K562 (cell line): ENCODE data around the gene APOM. TPM values are rescaled to one million over a fixed set of nuclear protein-coding genes. Genes with fewer than 3 reads are reported as not detected.
A peak's percentile ranks its signal among the peaks of the same experiment; 100 is the strongest.

ENCODE experiments used
- CHCHD3 ChIP-seq: fragments of 250-450 bp; sonication (Bioruptor Pico); IDR thresholded peaks from 2 replicates; pipeline ENCODE4 v2.1.2; 2022; ENCODE audit warnings: mild to moderate bottlenecking
- ETV5 ChIP-seq: sonication (generic); formaldehyde crosslinking; IDR thresholded peaks from 2 replicates; pipeline ENCODE4 v1.4.0; 2020; ENCODE audit warnings: low read depth, mild to moderate bottlenecking, missing genetic modification reagents
- EZH2 ChIP-seq: IDR thresholded peaks from 2 replicates; pipeline ENCODE4 v1.6.1; 2012; ENCODE audit warnings: low read depth, mild to moderate bottlenecking, inconsistent platforms, low read length, borderline replicate concordance
- HMG20B ChIP-seq: fragments of 250-450 bp; sonication (Bioruptor Pico); IDR thresholded peaks from 2 replicates; pipeline ENCODE4 v1.5.0; 2021; ENCODE audit warnings: mild to moderate bottlenecking
- L3MBTL2 ChIP-seq: fragments of 450-650 bp; IDR thresholded peaks from 2 replicates; pipeline ENCODE4 v1.6.1; 2016; ENCODE audit warnings: mild to moderate bottlenecking, moderate library complexity
- MCM2 ChIP-seq: fragments of 450-650 bp; IDR thresholded peaks from 2 replicates; pipeline ENCODE4 v1.6.1; 2017; ENCODE audit warnings: low read depth, mild to moderate bottlenecking
- PTBP1 ChIP-seq: fragments of 200-400 bp; formaldehyde crosslinking; IDR thresholded peaks from 2 replicates; pipeline ENCODE4 v1.6.1; 2017; ENCODE audit warnings: low read depth, low read length
- SMAD3 ChIP-seq: fragments of 450-650 bp; formaldehyde crosslinking; conservative IDR thresholded peaks from 2 replicates; pipeline ENCODE4 v1.4.0; 2020; ENCODE audit warnings: mild to moderate bottlenecking
- ZFP36 ChIP-seq: fragments of 150-350 bp; IDR thresholded peaks from 2 replicates; pipeline ENCODE4 v1.6.1; 2018; ENCODE audit warnings: low read length, low read depth; ENCODE audit not compliant: partially characterized antibody
- ZNF584 ChIP-seq: fragments of 200-800 bp; sonication (Bioruptor generic); IDR thresholded peaks from 2 replicates; pipeline ENCODE4 v1.6.1; 2016; ENCODE audit warnings: low read depth, mild to moderate bottlenecking, missing genetic modification characterization, missing compliant biosample characterization
- ZNF696 ChIP-seq: fragments of 250-450 bp; sonication (Bioruptor Pico); conservative IDR thresholded peaks from 2 replicates; pipeline ENCODE4 v1.4.0; 2020; ENCODE audit warnings: mild to moderate bottlenecking, moderate library complexity
- polyA plus RNA-seq, 8 experiments: library from polyadenylated mRNA; depleted of rRNA in 4 of 8; stranded (reverse) in 5 of 8; unstranded in 3 of 8; fragments of >200 nt; fragmentation: Nextera tagmentation in 2 of 8; fragmentation: Illumina TruSeq in 1 of 8; extraction: Ambion mirVana in 2 of 8; extraction: Trizol in 1 of 8; gene quantifications; 2 replicates each; pipeline versions ENCODE4 v1.2.1 to v1.2.3, GENCODE V29; 2011 to 2014; ENCODE audit warnings: inconsistent platforms in 1 of 8, missing spikeins in 1 of 8
- total RNA-seq, 7 experiments: library from RNA; depleted of rRNA in 6 of 7; stranded (reverse); fragments of >200 nt in 6 of 7; fragmentation: Illumina TruSeq in 2 of 7; extraction: Trizol in 2 of 7; gene quantifications; 2 replicates each; pipeline versions ENCODE4 v1.2.1 to v1.2.3, GENCODE V29; 2011 to 2021; ENCODE audit warnings: low replicate concordance in 1 of 7
- TF ChIP-seq, protein P1 (sequence below): fragments of 450-650 bp; IDR thresholded peaks from 2 replicates; pipeline ENCODE4 v1.6.1; 2016; ENCODE audit warnings: mild to moderate bottlenecking, moderate library complexity
- TF ChIP-seq, protein P2 (sequence below): fragments of 450-650 bp; IDR thresholded peaks from 2 replicates; pipeline ENCODE4 v1.6.1; 2016; ENCODE audit warnings: mild to moderate bottlenecking

APOM gene
- total and polyA plus RNA-seq, 9 of the 15 experiments (the other 6 are each of a cell fraction or from before 2014, with no cell fraction given) = 5.7 to 24.3 (median 10.4) TPM

DNA sequence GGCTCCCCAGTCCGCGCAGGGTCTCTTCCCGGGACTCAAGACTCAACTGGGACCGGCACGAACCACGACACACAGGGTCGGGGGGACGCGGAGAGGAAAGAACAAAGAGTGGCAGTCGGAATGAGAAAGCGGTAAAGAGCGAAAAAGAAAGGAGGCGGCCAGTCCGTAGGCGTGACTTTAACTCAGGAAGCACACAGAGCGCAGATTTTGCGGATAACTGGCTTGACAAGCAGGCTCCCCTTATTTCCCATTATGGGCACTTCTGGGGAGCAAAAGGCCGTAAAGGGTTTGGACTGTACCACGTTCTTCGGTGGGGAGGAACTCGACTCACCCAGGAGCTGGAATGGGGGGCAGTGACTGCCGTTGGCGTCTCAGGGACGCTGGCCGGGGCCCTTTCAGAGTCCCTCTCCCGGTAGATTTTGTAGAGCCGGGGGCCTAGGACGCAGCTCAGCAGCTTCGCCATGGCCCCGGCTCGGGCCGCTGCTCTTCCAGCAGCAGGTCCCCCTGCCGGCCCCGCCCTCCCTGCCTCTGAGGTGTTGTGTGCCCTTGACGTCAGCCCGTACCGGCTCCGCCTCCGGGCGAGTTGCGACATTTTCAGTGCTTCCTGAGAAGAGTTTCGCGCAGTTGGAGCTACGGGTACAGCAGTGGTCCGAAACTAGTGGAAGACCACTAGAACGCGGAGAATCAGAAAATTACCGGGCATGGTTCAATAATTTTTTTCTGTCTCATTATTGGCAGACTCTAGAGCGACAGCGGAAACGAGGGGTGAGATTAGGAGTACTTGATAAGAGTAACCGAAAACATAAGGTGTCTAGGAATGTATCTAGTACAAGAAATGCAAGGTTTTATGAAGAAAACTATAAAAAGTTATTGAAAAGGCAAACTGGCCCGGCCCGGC lies 47.4 kb downstream of the APOM start, which contains the start of gene ABHD16A (continued):
- TF ChIP-seq CHCHD3 (CRISPR knock-in tag) (peak; percentile 92), ETV5 (CRISPR knock-in tag) (peak; percentile 81; the same call in 1 of the 2 replicates), HMG20B (CRISPR knock-in tag) (no peak), PTBP1 (0 out of 2 replicates have a peak, but pooled peaks have one; percentile 33), L3MBTL2 (peak; percentile 75), EZH2 (no peak), ZNF696 (CRISPR knock-in tag) (no peak), MCM2 (no peak), SMAD3 (peak; percentile 8; the same call in 1 of the 2 replicates), ZNF584 (CRISPR knock-in tag) (no peak), ZFP36 (no peak)
- TF ChIP-seq, protein P1, sequence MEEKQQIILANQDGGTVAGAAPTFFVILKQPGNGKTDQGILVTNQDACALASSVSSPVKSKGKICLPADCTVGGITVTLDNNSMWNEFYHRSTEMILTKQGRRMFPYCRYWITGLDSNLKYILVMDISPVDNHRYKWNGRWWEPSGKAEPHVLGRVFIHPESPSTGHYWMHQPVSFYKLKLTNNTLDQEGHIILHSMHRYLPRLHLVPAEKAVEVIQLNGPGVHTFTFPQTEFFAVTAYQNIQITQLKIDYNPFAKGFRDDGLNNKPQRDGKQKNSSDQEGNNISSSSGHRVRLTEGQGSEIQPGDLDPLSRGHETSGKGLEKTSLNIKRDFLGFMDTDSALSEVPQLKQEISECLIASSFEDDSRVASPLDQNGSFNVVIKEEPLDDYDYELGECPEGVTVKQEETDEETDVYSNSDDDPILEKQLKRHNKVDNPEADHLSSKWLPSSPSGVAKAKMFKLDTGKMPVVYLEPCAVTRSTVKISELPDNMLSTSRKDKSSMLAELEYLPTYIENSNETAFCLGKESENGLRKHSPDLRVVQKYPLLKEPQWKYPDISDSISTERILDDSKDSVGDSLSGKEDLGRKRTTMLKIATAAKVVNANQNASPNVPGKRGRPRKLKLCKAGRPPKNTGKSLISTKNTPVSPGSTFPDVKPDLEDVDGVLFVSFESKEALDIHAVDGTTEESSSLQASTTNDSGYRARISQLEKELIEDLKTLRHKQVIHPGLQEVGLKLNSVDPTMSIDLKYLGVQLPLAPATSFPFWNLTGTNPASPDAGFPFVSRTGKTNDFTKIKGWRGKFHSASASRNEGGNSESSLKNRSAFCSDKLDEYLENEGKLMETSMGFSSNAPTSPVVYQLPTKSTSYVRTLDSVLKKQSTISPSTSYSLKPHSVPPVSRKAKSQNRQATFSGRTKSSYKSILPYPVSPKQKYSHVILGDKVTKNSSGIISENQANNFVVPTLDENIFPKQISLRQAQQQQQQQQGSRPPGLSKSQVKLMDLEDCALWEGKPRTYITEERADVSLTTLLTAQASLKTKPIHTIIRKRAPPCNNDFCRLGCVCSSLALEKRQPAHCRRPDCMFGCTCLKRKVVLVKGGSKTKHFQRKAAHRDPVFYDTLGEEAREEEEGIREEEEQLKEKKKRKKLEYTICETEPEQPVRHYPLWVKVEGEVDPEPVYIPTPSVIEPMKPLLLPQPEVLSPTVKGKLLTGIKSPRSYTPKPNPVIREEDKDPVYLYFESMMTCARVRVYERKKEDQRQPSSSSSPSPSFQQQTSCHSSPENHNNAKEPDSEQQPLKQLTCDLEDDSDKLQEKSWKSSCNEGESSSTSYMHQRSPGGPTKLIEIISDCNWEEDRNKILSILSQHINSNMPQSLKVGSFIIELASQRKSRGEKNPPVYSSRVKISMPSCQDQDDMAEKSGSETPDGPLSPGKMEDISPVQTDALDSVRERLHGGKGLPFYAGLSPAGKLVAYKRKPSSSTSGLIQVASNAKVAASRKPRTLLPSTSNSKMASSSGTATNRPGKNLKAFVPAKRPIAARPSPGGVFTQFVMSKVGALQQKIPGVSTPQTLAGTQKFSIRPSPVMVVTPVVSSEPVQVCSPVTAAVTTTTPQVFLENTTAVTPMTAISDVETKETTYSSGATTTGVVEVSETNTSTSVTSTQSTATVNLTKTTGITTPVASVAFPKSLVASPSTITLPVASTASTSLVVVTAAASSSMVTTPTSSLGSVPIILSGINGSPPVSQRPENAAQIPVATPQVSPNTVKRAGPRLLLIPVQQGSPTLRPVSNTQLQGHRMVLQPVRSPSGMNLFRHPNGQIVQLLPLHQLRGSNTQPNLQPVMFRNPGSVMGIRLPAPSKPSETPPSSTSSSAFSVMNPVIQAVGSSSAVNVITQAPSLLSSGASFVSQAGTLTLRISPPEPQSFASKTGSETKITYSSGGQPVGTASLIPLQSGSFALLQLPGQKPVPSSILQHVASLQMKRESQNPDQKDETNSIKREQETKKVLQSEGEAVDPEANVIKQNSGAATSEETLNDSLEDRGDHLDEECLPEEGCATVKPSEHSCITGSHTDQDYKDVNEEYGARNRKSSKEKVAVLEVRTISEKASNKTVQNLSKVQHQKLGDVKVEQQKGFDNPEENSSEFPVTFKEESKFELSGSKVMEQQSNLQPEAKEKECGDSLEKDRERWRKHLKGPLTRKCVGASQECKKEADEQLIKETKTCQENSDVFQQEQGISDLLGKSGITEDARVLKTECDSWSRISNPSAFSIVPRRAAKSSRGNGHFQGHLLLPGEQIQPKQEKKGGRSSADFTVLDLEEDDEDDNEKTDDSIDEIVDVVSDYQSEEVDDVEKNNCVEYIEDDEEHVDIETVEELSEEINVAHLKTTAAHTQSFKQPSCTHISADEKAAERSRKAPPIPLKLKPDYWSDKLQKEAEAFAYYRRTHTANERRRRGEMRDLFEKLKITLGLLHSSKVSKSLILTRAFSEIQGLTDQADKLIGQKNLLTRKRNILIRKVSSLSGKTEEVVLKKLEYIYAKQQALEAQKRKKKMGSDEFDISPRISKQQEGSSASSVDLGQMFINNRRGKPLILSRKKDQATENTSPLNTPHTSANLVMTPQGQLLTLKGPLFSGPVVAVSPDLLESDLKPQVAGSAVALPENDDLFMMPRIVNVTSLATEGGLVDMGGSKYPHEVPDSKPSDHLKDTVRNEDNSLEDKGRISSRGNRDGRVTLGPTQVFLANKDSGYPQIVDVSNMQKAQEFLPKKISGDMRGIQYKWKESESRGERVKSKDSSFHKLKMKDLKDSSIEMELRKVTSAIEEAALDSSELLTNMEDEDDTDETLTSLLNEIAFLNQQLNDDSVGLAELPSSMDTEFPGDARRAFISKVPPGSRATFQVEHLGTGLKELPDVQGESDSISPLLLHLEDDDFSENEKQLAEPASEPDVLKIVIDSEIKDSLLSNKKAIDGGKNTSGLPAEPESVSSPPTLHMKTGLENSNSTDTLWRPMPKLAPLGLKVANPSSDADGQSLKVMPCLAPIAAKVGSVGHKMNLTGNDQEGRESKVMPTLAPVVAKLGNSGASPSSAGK = no peak; the same call in 1 of the 2 replicates
- TF ChIP-seq, protein P2, sequence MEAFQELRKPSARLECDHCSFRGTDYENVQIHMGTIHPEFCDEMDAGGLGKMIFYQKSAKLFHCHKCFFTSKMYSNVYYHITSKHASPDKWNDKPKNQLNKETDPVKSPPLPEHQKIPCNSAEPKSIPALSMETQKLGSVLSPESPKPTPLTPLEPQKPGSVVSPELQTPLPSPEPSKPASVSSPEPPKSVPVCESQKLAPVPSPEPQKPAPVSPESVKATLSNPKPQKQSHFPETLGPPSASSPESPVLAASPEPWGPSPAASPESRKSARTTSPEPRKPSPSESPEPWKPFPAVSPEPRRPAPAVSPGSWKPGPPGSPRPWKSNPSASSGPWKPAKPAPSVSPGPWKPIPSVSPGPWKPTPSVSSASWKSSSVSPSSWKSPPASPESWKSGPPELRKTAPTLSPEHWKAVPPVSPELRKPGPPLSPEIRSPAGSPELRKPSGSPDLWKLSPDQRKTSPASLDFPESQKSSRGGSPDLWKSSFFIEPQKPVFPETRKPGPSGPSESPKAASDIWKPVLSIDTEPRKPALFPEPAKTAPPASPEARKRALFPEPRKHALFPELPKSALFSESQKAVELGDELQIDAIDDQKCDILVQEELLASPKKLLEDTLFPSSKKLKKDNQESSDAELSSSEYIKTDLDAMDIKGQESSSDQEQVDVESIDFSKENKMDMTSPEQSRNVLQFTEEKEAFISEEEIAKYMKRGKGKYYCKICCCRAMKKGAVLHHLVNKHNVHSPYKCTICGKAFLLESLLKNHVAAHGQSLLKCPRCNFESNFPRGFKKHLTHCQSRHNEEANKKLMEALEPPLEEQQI = no peak
